Left cardiac atrium (tissue), 4 donors: ENCODE results near the gene MACROH2A1. TPM values are rescaled to one million over a fixed set of nuclear protein-coding genes. Genes with fewer than 3 reads are reported as not detected.

ENCODE experiments used
- ATAC-seq, 2 donors: fragments of 200-7000 bp; cut with Tn5 transposase; one replicate each; pipeline ENCODE4 v1.9.1; 2020; ENCODE audit warnings: mild to moderate bottlenecking in 2 of 2, moderate library complexity in 2 of 2
- DNase-seq: peaks from one replicate; pipeline ENCODE4 v3.0.0-alpha.2; 2020
- intact Hi-C, 2 donors: fragments of 100-400 bp; cut with DNase I; formaldehyde crosslinking; loops; one replicate each; pipeline versions ENCODE4 v1.14.1 to v1.15.1; 2022 to 2023
- total RNA-seq, 2 donors: library from RNA; stranded (reverse); fragmentation: NEBNext Ultra II Directional; extraction: Animal tissue kit (Norgen Biotek cat#: 25700); gene quantifications; one replicate each; pipeline ENCODE4 v1.2.1, GENCODE V29; 2021
- donor health status: DM: no; HTN: yes; CAD: no.
- donor health status: DM: no; HTN: yes; CAD: no; lungs with severe emphysema.
- donor health status: DM: yes; HTN: yes; CAD: no.
- donor health status: Dilated cardiomyopathy.

MACROH2A1 gene
- total RNA-seq, 2 donors from 2014 or later, result 101 to 138 TPM

GRCh38 chr5:135405082-135405481 lies 6.1 kb upstream of the MACROH2A1 start:
- DNase-seq, result no peak
- ATAC-seq, result no peak
- intact Hi-C loops, result no loop called here

DNA sequence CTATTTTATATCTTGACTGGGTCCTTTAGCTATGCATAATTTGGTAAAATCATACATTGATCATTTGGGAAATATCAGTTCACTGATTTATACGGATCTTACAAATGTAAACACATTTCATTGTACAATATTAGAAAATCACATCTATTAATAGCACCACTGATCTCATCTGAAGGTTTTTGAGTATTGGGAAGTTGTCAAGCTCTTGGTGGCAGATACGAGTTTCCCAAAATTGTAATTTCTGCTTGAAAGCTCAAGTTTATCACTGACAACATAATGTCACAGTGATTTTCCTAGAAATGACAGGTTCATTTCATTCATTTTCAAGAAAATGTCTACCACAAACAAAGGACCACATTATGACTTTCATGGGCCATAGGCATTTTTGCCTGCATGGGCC lies 3.0 kb upstream of the MACROH2A1 start:
- ATAC-seq (no peak), DNase-seq (no peak)
- intact Hi-C loops, result no loop called here

GRCh38 chr5:135400866-135401265 lies 1.8 kb upstream of the MACROH2A1 start:
- intact Hi-C loops, result no loop called here
- DNase-seq (no peak), ATAC-seq (no peak)

GRCh38 chr5:135399794-135400542 lies 937 bp upstream of the MACROH2A1 start:
- DNase-seq (no peak), ATAC-seq (no peak)
- intact Hi-C loops, result no loop called here

GRCh38 chr5:135398160-135398854 lies 724 bp downstream of the MACROH2A1 start:
- DNase-seq (peak; percentile 54), ATAC-seq (peak; percentile 24 to 36)
- intact Hi-C loops, result no loop called here

- ATAC-seq (no peak), DNase-seq (no peak)
- intact Hi-C loops, result no loop called here
These were observed 1.9 kb downstream of the MACROH2A1 start for GRCh38 chr5:135397084-135397483.

DNA sequence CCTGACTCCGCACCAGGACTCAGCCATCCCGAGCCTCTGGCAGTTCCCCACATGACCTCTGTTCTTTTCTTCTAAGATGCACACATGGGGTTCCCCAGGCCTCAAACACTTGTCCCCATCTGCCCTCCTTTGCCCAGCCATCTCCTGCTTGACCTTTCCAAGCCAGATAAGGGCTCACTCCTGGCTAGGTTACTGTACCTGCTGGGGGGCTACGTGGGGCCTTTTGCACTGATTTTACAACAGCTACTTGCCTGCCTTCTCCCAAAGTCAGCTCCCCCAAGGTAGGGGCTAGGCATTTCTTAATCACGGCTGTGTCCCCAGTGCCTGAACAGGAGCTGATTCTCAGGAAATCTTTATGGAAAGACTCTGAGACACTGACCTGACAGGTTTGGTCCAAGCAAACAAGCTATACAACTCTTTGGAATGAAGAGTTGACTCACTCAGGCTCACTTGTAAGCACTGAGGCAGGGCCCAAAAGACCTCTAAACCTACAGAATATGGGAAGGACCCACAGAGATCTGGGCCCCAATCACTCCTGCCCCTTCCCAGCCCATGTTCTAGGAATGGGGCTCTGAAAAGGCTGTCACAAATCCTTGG lies 2.5 kb downstream of the MACROH2A1 start:
- no peak for DNase-seq
- intact Hi-C loops, result no loop called here
- no peak for ATAC-seq

GRCh38 chr5:135395866-135396265 lies 3.2 kb downstream of the MACROH2A1 start:
- ATAC-seq, result no peak
- intact Hi-C loops, result no loop called here

GRCh38 chr5:135395451-135395850 lies 3.6 kb downstream of the MACROH2A1 start:
- intact Hi-C loops, result no loop called here
- DNase-seq (no peak), ATAC-seq (no peak)

More at GRCh38 chr5:135395866-135396265, 3.2 kb downstream of the MACROH2A1 start:
- DNase-seq, result no peak

DNA sequence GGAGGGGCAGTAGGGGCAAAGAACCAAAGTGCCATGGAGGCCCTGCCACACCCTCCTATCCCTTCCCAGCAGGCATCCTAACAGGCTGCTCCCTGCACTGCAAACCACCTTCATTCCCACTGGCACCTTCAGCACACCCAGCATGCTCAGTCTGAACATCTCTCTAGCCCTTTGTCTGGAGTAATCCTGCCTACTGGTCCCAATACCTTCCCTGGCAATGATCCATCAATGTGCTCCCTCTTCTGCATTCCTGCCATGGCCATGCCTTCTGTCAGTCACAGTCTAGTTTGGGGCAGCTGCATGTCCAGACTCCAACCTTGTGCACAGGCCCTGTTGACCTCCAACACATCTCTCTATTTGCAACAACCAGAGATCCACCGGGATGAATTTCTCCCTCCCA lies 4.9 kb downstream of the MACROH2A1 start:
- DNase-seq (no peak), ATAC-seq (no peak)
- intact Hi-C loops, result no loop called here

DNA sequence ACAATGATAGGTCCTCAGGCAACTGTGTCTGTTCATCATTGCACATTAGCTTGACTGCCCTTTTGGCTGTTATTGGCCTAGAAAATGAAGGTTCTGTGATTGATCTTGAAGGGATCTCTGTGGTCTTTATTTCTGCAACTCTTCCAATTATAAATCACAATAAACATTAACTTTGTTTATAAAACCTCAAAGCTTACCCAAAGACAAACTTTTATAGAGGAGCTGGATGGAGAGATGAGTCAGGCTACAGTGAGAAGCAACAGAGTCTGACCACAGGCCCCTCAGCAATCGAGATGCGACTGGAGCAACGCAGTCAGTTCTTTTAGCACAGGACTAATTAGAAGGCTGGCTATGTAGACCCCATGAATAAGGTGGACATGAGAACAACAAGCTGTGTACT lies 5.3 kb downstream of the MACROH2A1 start:
- ATAC-seq, result no peak
- intact Hi-C loops, result no loop called here
- DNase-seq, result no peak

- peak in 1 of 2 donors; percentile 13 for ATAC-seq
- intact Hi-C loops, result no loop called here
- DNase-seq, result no peak
These were observed 5.8 kb downstream of the MACROH2A1 start for GRCh38 chr5:135393229-135393628.

DNA sequence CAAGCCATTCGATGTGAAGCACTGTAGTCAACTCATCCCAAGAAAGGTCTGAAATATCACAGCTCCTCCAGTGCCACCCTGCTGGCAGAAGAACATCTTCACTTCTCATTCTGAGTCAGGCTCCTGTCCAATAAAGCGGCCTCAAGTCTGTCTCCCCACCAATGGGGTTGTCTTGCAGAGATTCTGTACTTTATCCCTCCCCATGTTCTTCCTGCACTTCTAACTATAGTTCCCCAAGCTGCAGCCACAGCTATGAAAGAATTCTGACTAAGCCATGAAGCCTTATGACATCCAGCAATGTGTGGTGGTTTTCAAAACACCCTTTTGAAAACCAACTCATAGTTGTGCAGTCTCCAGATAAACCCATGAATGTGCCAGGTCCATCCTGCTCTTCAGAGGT lies 6.8 kb downstream of the MACROH2A1 start:
- ATAC-seq, result peak; percentile 20 to 29
- intact Hi-C loops, result no loop called here
- DNase-seq, result no peak

DNA sequence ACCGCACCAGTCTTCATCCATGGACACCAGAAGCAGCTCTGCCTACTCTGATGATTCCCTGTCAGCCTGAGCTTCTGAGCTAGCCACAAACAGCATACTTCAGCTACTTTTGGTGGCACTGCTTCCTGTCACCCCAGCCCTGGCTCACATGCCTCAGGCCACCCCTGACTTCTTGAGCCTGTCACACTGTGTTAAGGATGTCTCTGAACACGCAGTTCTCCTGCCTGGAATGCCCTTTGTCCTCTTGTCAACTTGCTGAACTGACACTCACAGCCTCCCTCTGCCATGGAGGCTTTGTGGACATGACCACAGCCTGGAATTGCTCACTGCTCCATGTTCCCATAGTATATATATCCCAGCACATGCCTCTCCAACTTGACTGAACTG lies 7.2 kb downstream of the MACROH2A1 start:
- ATAC-seq (peak; percentile 23 to 70), DNase-seq (no peak)
- intact Hi-C loops, result no loop called here

- ATAC-seq (no peak), DNase-seq (no peak)
- intact Hi-C loops, result no loop called here
These were observed 7.7 kb downstream of the MACROH2A1 start for GRCh38 chr5:135391116-135391868.

DNA sequence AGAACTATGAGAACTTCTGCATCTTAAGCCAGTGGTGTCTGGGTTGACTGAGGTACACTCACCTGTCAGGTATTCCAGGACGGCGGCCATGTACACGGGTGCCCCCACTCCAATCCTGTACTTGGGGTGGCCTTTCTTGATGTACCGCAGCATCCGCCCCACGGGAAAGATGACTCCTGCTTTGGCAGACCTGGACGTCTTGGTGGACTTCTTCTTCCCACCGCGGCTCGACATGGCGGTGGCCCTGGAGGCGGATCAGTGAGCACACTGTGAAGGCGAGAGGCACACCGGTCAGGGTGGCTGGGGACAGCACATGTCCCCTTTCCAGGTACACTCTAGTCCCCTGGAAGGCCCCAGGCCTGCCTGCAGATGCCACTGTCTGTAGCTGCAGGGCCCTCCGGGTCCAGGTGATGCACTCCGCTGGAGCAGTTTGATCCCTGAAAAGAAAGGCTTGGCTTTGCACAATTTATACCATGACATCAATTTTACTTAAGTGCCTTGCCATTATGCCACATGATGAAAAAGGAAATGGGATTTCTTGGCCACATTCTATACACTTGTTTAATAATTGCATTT lies 10.1 kb downstream of the MACROH2A1 start:
- intact Hi-C loops, result no loop called here

GRCh38 chr5:135387629-135387960 lies 11.4 kb downstream of the MACROH2A1 start:
- DNase-seq (no peak), ATAC-seq (no peak)
- intact Hi-C loops, result no loop called here

More for the DNA sequence above, 10.1 kb downstream of the MACROH2A1 start:
- DNase-seq, result no peak
- ATAC-seq, result no peak

- no peak for DNase-seq
- peak in 1 of 2 donors; percentile 35 for ATAC-seq
- intact Hi-C loops, result no loop called here
These were observed 12.0 kb downstream of the MACROH2A1 start for GRCh38 chr5:135386886-135387628.

GRCh38 chr5:135386096-135386495 lies 12.9 kb downstream of the MACROH2A1 start:
- ATAC-seq, result peak in 1 of 2 donors; percentile 41
- DNase-seq, result no peak
- intact Hi-C loops, result no loop called here
